Measurements from ENCODE around the gene ANO2.

ANO2 gene

DNA sequence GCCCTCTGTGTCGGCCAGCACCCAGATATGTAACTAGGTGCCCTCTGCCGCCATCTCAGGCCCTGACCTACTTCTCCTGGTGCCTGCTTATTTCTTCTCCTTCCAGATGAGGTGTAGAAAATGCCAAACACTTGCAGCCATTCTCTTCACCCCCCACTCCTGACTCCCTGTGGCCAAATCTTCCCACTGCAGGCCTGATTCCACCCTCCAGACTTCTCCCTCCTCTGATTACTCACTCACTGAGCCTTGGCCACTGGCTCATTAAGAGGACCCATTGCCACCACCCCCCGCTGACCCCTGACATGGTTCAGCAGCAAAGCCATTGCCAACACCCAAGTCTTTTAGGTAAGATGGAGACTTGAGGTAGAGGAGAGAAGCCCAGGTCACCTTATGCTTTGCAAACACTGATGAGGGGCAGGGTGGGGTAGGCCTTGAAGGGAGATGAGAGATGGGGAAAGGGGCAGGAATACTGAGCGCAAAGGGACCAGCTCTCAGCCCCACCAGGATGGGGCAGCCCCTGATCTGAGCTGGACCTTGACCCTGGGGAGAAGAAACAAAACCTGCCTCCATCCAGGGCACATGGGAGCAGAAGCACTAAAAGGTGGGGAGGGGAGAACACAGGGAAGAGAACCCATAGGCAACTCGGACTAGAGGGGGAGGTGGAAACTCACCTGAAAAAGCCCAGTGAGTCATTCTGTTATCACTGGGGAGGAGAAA, 25.1 kb upstream of the ANO2 start:
- H3K4me3 ChIP-seq (ENCODE audit: low read length) = no peak overlapping the region
- H3K79me2 ChIP-seq (ENCODE audit: control insufficient read depth, low read length) = no peaks in the 10 kb centered on the region
- H4K20me1 ChIP-seq (ENCODE audit: control insufficient read depth, insufficient read depth, low read depth, low read length) = no peaks in the 10 kb centered on the region
- TF ChIP-seq EZH2phosphoT487 (IDR thresholded peaks at IDR 0.05; ENCODE audit: borderline replicate concordance, low read length) = no peak
- no peak for TF ChIP-seq CTCF (IDR thresholded peaks at IDR 0.05; ENCODE audit: low read depth, low read length, poor library complexity, severe bottlenecking)
- no peaks in the 10 kb centered on the region for H3K9me3 ChIP-seq (ENCODE audit: control insufficient read depth, insufficient read depth, low read length)
- H3K9me2 ChIP-seq (replicated peaks; ENCODE audit: control insufficient read depth, low read length) = no peaks in the 10 kb centered on the region
- no peak overlapping the region for H3K4me2 ChIP-seq (ENCODE audit: low read length)
- H3K27me3 ChIP-seq (ENCODE audit: control insufficient read depth, low read length) = peaks cover 6% of the 10 kb centered on the region
- no peaks in the 10 kb centered on the region for H3K36me3 ChIP-seq (ENCODE audit: control insufficient read depth, low read length)
- no peaks in the 10 kb centered on the region for H3K4me1 ChIP-seq (ENCODE audit: control insufficient read depth, low read length)
- H3K27ac ChIP-seq (ENCODE audit: low read depth, low read length) = no peak overlapping the region
- H3F3A ChIP-seq (ENCODE audit: control insufficient read depth, insufficient read depth) = no peaks in the 10 kb centered on the region

- H3K9me2 ChIP-seq (replicated peaks; ENCODE audit: control insufficient read depth, low read length) = no peaks in the 10 kb centered on the region
- no peaks in the 10 kb centered on the region for H3F3A ChIP-seq (ENCODE audit: control insufficient read depth, insufficient read depth)
- H3K4me2 ChIP-seq (ENCODE audit: low read length) = no peak overlapping the region
- H4K20me1 ChIP-seq (ENCODE audit: control insufficient read depth, insufficient read depth, low read depth, low read length) = no peaks in the 10 kb centered on the region
- no peaks in the 10 kb centered on the region for H3K36me3 ChIP-seq (ENCODE audit: control insufficient read depth, low read length)
- H3K27ac ChIP-seq (ENCODE audit: low read depth, low read length) = no peak overlapping the region
- H3K4me3 ChIP-seq (ENCODE audit: low read length) = no peak overlapping the region
- H3K27me3 ChIP-seq (ENCODE audit: control insufficient read depth, low read length) = peaks cover 6% of the 10 kb centered on the region
- H3K4me1 ChIP-seq (ENCODE audit: control insufficient read depth, low read length) = no peaks in the 10 kb centered on the region
- H3K9me3 ChIP-seq (ENCODE audit: control insufficient read depth, insufficient read depth, low read length) = no peaks in the 10 kb centered on the region
- H3K79me2 ChIP-seq (ENCODE audit: control insufficient read depth, low read length) = no peaks in the 10 kb centered on the region
- TF ChIP-seq EZH2phosphoT487 (IDR thresholded peaks at IDR 0.05; ENCODE audit: borderline replicate concordance, low read length) = no peak
- TF ChIP-seq CTCF (IDR thresholded peaks at IDR 0.05; ENCODE audit: low read depth, low read length, poor library complexity, severe bottlenecking) = no peak
These were observed 24.3 kb upstream of the ANO2 start for GRCh38 chr12:5969156-5969973.

- H3K36me3 ChIP-seq (ENCODE audit: control insufficient read depth, low read length) = no peaks in the 10 kb centered on the region
- H3K27me3 ChIP-seq (ENCODE audit: control insufficient read depth, low read length) = peaks cover 6% of the 10 kb centered on the region
- H3K4me2 ChIP-seq (ENCODE audit: low read length) = no peak overlapping the region
- H3K9me3 ChIP-seq (ENCODE audit: control insufficient read depth, insufficient read depth, low read length) = no peaks in the 10 kb centered on the region
- no peaks in the 10 kb centered on the region for H3F3A ChIP-seq (ENCODE audit: control insufficient read depth, insufficient read depth)
- no peaks in the 10 kb centered on the region for H3K4me1 ChIP-seq (ENCODE audit: control insufficient read depth, low read length)
- no peak overlapping the region for H3K4me3 ChIP-seq (ENCODE audit: low read length)
- H3K9me2 ChIP-seq (replicated peaks; ENCODE audit: control insufficient read depth, low read length) = no peaks in the 10 kb centered on the region
- no peaks in the 10 kb centered on the region for H4K20me1 ChIP-seq (ENCODE audit: control insufficient read depth, insufficient read depth, low read depth, low read length)
- TF ChIP-seq EZH2phosphoT487 (IDR thresholded peaks at IDR 0.05; ENCODE audit: borderline replicate concordance, low read length) (no peak), CTCF (IDR thresholded peaks at IDR 0.05; ENCODE audit: low read depth, low read length, poor library complexity, severe bottlenecking) (no peak)
- H3K79me2 ChIP-seq (ENCODE audit: control insufficient read depth, low read length) = no peaks in the 10 kb centered on the region
- H3K27ac ChIP-seq (ENCODE audit: low read depth, low read length) = no peak overlapping the region
These were observed 22.8 kb upstream of the ANO2 start for GRCh38 chr12:5967645-5968415.

All from DOHH2 (cell line).